ENCODE measurements around the gene OSMR. TPM values are rescaled to one million over a fixed set of nuclear protein-coding genes. Genes with fewer than 3 reads are reported as not detected.

The OSMR gene
- total and polyA plus RNA-seq, 9 of the 15 experiments (the other 6 are each of a cell fraction or from before 2014, with no cell fraction given), result 0.18 to 1.7 (median 0.94) TPM

DNA sequence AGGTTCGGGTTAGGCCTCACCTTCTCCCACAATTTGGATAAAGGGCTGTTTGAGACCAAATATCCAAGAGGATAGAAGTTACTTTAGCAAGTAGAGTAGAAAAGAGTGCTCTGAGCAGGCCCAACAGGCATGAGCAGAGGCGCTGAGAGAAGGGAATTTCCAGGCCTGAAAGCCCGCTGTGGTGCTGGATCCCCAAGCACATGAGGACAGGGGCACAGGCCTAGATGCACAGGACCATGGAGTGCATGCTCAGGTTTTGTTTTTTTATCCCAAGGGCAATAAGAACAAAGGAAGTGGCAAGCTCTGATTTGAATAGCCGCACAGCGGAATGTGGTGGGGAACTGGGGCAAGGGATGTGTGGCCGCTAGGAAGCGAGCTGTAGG, 33.3 kb downstream of the OSMR start:
- WGBS (ENCODE audit: insufficient coverage, low coverage, missing lambda C conversion rate), result 31% methylated on average over 7 of the region's 7 CpGs
- intact Hi-C loops (cut with micrococcal nuclease) (no loop called here), in situ Hi-C loops (cut with MboI) (no loop called here)
- Histone ChIP-seq H3K9ac (ENCODE audit: insufficient read depth in 1 of 2, low read depth in 2 of 2, low read length in 2 of 2) (no peak overlapping the region), H4K20me1 (replicated peaks; ENCODE audit: control insufficient read depth, insufficient read depth, low read length) (no peaks in the 10 kb centered on the region), H3K27me3 (ENCODE audit: control insufficient read depth in 2 of 2, insufficient read depth in 2 of 2, low read length in 2 of 2) (peaks cover 0 to 22% of the 10 kb centered on the region in 2 experiments; a peak in 4 of 5 replicates), H3K36me3 (ENCODE audit: control insufficient read depth, insufficient read depth, low read length) (no peaks in the 10 kb centered on the region), H3K27ac (ENCODE audit: extremely low read depth, low read depth, low read length) (no peak overlapping the region), H3K79me2 (ENCODE audit: control insufficient read depth, insufficient read depth, low read length) (no peaks in the 10 kb centered on the region), H3K9me1 (ENCODE audit: control insufficient read depth, insufficient read depth, low read length) (no peaks in the 10 kb centered on the region), H2AFZ (ENCODE audit: low read depth, low read length) (no peak overlapping the region), H3K4me2 (ENCODE audit: insufficient read depth, low read length) (no peak overlapping the region), H3K4me3 (no peak overlapping the region), H3K9me3 (replicated peaks; ENCODE audit: control insufficient read depth, insufficient read depth, low read depth, low read length) (no peaks in the 10 kb centered on the region), H3K4me1 (replicated peaks in 1 of 2; ENCODE audit: control insufficient read depth in 2 of 2, insufficient read depth in 2 of 2, low read length in 2 of 2) (no peaks in the 10 kb centered on the region; a peak in 1 of 5 replicates)
- TF ChIP-seq E2F3 (CRISPR knock-in tag; IDR thresholded peaks at IDR 0.05) (no peak), ZFX (CRISPR knock-in tag; IDR thresholded peaks at IDR 0.05) (no peak), POU5F1 (IDR thresholded peaks at IDR 0.05; ENCODE audit: borderline replicate concordance, low read depth, low read length, partially characterized antibody) (no peak), GATAD2A (IDR thresholded peaks at IDR 0.05) (no peak), BACH1 (tag; IDR thresholded peaks at IDR 0.05) (no peak)
- TF ChIP-seq, protein P1, sequence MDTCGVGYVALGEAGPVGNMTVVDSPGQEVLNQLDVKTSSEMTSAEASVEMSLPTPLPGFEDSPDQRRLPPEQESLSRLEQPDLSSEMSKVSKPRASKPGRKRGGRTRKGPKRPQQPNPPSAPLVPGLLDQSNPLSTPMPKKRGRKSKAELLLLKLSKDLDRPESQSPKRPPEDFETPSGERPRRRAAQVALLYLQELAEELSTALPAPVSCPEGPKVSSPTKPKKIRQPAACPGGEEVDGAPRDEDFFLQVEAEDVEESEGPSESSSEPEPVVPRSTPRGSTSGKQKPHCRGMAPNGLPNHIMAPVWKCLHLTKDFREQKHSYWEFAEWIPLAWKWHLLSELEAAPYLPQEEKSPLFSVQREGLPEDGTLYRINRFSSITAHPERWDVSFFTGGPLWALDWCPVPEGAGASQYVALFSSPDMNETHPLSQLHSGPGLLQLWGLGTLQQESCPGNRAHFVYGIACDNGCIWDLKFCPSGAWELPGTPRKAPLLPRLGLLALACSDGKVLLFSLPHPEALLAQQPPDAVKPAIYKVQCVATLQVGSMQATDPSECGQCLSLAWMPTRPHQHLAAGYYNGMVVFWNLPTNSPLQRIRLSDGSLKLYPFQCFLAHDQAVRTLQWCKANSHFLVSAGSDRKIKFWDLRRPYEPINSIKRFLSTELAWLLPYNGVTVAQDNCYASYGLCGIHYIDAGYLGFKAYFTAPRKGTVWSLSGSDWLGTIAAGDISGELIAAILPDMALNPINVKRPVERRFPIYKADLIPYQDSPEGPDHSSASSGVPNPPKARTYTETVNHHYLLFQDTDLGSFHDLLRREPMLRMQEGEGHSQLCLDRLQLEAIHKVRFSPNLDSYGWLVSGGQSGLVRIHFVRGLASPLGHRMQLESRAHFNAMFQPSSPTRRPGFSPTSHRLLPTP (IDR thresholded peaks at IDR 0.05; ENCODE audit: borderline replicate concordance, extremely low read depth, insufficient read length), result no peak
- POLR2A ChIA-PET, result no interaction called here
- CTCF ChIA-PET (ENCODE audit: low intra/inter-chr PET ratio), result no interaction called here
- BruUV-seq (replicated peaks), result no TSS peak
- ATAC-seq (no peak), FAIRE-seq (no peak), DNase-seq (ENCODE audit: extremely low read depth in 1 of 4, low spot score in 3 of 4) (no peak)
